HepG2 (cell line): ENCODE data around the gene GRIK2. TPM values are rescaled to one million over a fixed set of nuclear protein-coding genes. Genes with fewer than 3 reads are reported as not detected.

Source experiments
- ATAC-seq: fragments of 200-7000 bp; cut with Tn5 transposase; 3 replicates; pipeline ENCODE4 v1.9.1; 2020; ENCODE audit warnings: mild to moderate bottlenecking, moderate library complexity
- BruUV-seq: library from RNA; stranded (reverse); fragments of 400-500 nt; replicated peaks from 2 replicates; lab custom pipeline; 2021; lab: Mats Ljungman, UMichigan
- CTCF ChIA-PET: fragments of 300-600 bp; formaldehyde crosslinking; extraction: SDS; loops from one replicate; lab custom pipeline; 2021; ENCODE audit warnings: low total read pairs, inconsistent platforms, low intra/inter-chr PET ratio; lab: Yijun Ruan, JAX
- POLR2A ChIA-PET: fragments of 350-600 bp; sonication (Branson Sonifier 250); formaldehyde crosslinking; loops from one replicate; lab custom pipeline; 2020; ENCODE audit warnings: antibody characterized with exemption, inconsistent platforms; lab: Yijun Ruan, JAX
- DNase-seq: peaks from one replicate; pipeline ENCODE4 v3.0.0-alpha.2; 2015; ENCODE audit warnings: low spot score
- FAIRE-seq: peaks from 3 replicates; lab custom pipeline; 2011; peaks lifted over from hg19 to GRCh38; lab: Jason Lieb, UNC
- H2AFZ ChIP-seq: one replicate; pipeline ENCODE4 v1.6.1; 2011; ENCODE audit warnings: low read length, inconsistent platforms
- H3K27ac ChIP-seq: fragments of 300-600 bp; 3 replicates; pipeline ENCODE4 v1.8.0; 2011; ENCODE audit warnings: mixed run types, mild to moderate bottlenecking, mixed read lengths, low read length, inconsistent platforms; ENCODE audit not compliant: insufficient read depth; ENCODE audit errors: extremely low read length
- H3K27me3 ChIP-seq, 2 experiments: fragments of 200-600 bp in 1 of 2; 2 replicates in 1 of 2; 3 replicates in 1 of 2; pipeline versions ENCODE4 v1.6.0 to v1.8.0; 2011; ENCODE audit warnings: low read length in 2 of 2, mild to moderate bottlenecking in 2 of 2, moderate library complexity in 2 of 2, inconsistent platforms in 1 of 2; ENCODE audit not compliant: insufficient read depth in 2 of 2, control insufficient read depth in 1 of 2
- H3K36me3 ChIP-seq, 2 experiments: fragments of 200-600 bp in 1 of 2; replicated peaks in 1 of 2; 2 replicates in 1 of 2; 3 replicates in 1 of 2; pipeline versions ENCODE4 v1.5.1 to v1.8.0; 2011; ENCODE audit warnings: low read length in 2 of 2, inconsistent platforms in 1 of 2; ENCODE audit not compliant: insufficient read depth in 2 of 2, control insufficient read depth in 1 of 2
- H3K4me1 ChIP-seq: 2 replicates; pipeline ENCODE4 v1.5.1; 2012; ENCODE audit warnings: low read length, inconsistent platforms; ENCODE audit not compliant: insufficient read depth
- H3K4me2 ChIP-seq: 2 replicates; pipeline ENCODE4 v1.6.0; 2011; ENCODE audit warnings: low read depth, low read length, inconsistent platforms
- H3K4me3 ChIP-seq, 3 experiments: fragments of 200-600 bp in 1 of 3; sonication (generic), shearing (Covaris generic) in 1 of 3; replicated peaks in 1 of 3; 2 replicates each; pipeline ENCODE4 v1.5.1; 2011 to 2016; ENCODE audit warnings: low read length in 3 of 3, inconsistent platforms in 2 of 3, low read depth in 2 of 3, mild to moderate bottlenecking in 2 of 3, control low read depth in 1 of 3, mixed read lengths in 1 of 3; ENCODE audit not compliant: insufficient read depth in 1 of 3
- H3K79me2 ChIP-seq: one replicate; pipeline ENCODE4 v1.6.1; 2011; ENCODE audit warnings: low read length, inconsistent platforms; ENCODE audit not compliant: insufficient read depth
- H3K9ac ChIP-seq: 2 replicates; pipeline ENCODE4 v1.6.0; 2011; ENCODE audit warnings: mild to moderate bottlenecking, low read depth, low read length, inconsistent platforms; ENCODE audit not compliant: insufficient read depth
- H3K9me3 ChIP-seq: 2 replicates; pipeline ENCODE4 v1.5.1; 2012; ENCODE audit warnings: mild to moderate bottlenecking, low read length
- H4K20me1 ChIP-seq: 2 replicates; pipeline ENCODE4 v1.6.0; 2011; ENCODE audit warnings: inconsistent platforms, mild to moderate bottlenecking, low read length, moderate library complexity; ENCODE audit not compliant: insufficient read depth
- BORCS8-MEF2B ChIP-seq: sonication (generic); formaldehyde crosslinking; IDR thresholded peaks from 2 replicates; pipeline ENCODE4 v1.8.0; 2022; ENCODE audit warnings: mild to moderate bottlenecking, missing genetic modification reagents
- CBX2 ChIP-seq, 2 experiments: fragments of 200-600 bp in 1 of 2; sonication (generic); formaldehyde crosslinking in 1 of 2; IDR thresholded peaks; 2 replicates each; pipeline versions ENCODE4 v1.7.0 to v1.8.1; 2018 to 2022; ENCODE audit warnings: low read depth in 2 of 2, low read length in 1 of 2, mild to moderate bottlenecking in 1 of 2, missing genetic modification reagents in 1 of 2
- RFX1 ChIP-seq: fragments of 450-650 bp; IDR thresholded peaks from 2 replicates; pipeline ENCODE4 v1.6.1; 2017
- SIX4 ChIP-seq: sonication (generic); formaldehyde crosslinking; IDR thresholded peaks from 2 replicates; pipeline ENCODE4 v1.4.0; 2020; ENCODE audit warnings: missing genetic modification reagents
- TBP ChIP-seq: sonication (generic); formaldehyde crosslinking; IDR thresholded peaks from 2 replicates; pipeline ENCODE4 v1.5.0; 2020; ENCODE audit warnings: missing genetic modification reagents
- TCF7L2 ChIP-seq: IDR thresholded peaks from 2 replicates; pipeline ENCODE4 v1.6.1; 2011; ENCODE audit warnings: mild to moderate bottlenecking, low read depth, low read length, moderate library complexity
- ZNF138 ChIP-seq: sonication (generic); formaldehyde crosslinking; IDR thresholded peaks from 2 replicates; pipeline ENCODE4 v1.5.0; 2020; ENCODE audit warnings: mild to moderate bottlenecking, low read depth, missing genetic modification reagents
- ZNF282 ChIP-seq: fragments of 450-650 bp; IDR thresholded peaks from 2 replicates; pipeline ENCODE4 v1.6.1; 2018; ENCODE audit not compliant: partially characterized antibody
- ZNF317 ChIP-seq: sonication (generic); formaldehyde crosslinking; IDR thresholded peaks from 2 replicates; pipeline ENCODE4 v1.5.0; 2020; ENCODE audit warnings: mild to moderate bottlenecking, missing genetic modification reagents
- ZNF496 ChIP-seq: sonication (generic); formaldehyde crosslinking; IDR thresholded peaks from 2 replicates; pipeline ENCODE4 v1.8.1; 2023; ENCODE audit warnings: mild to moderate bottlenecking, moderate library complexity, missing genetic modification reagents; ENCODE audit not compliant: insufficient replicate concordance
- WGBS: methylation state at CpG from one replicate; pipeline ENCODE4 v1.1.6; 2017; ENCODE audit warnings: low lambda C conversion rate; 5-methylcytosine and 5-hydroxymethylcytosine counted together
- in situ Hi-C: cut with HindIII; loops from 2 replicates; pipeline ENCODE4 v1.10.0; 2017; ENCODE audit warnings: low pct_unique_long_range_greater_than_20kb; ENCODE audit not compliant: extremely low pct_ligation_motif_present
- intact Hi-C: fragments of 100-400 bp; cut with micrococcal nuclease; formaldehyde crosslinking; loops from one replicate; pipeline ENCODE4 v1.10.0; 2022; ENCODE audit not compliant: unreplicated experiment
- polyA plus RNA-seq, 8 experiments: library from polyadenylated mRNA; depleted of rRNA in 3 of 8; stranded (reverse) in 7 of 8; unstranded in 1 of 8; fragments of >200 nt; fragmentation: Illumina TruSeq in 4 of 8; extraction: Trizol in 4 of 8; gene quantifications; 2 replicates each; pipeline versions ENCODE4 v1.2.1 to v1.2.3, GENCODE V29; 2011 to 2016; ENCODE audit warnings: low read depth in 4 of 8, missing spikeins in 1 of 8, mixed read lengths in 1 of 8; ENCODE audit not compliant: insufficient read depth in 1 of 8
- total RNA-seq, 5 experiments: library from RNA; depleted of rRNA; stranded (reverse); fragments of >200 nt; fragmentation: Illumina TruSeq; extraction: Trizol; gene quantifications; 2 replicates each; pipeline ENCODE4 v1.2.3, GENCODE V29; 2016; ENCODE audit warnings: low read depth in 1 of 5
- TF ChIP-seq, protein P1 (sequence below): sonication (generic); formaldehyde crosslinking; IDR thresholded peaks from 2 replicates; pipeline ENCODE4 v1.5.0; 2020; ENCODE audit warnings: missing genetic modification reagents, mild to moderate bottlenecking, borderline replicate concordance
- TF ChIP-seq, protein P2 (sequence below): IDR thresholded peaks from 2 replicates; pipeline ENCODE4 v1.6.1; 2016; ENCODE audit warnings: low read depth, control low read depth
- TF ChIP-seq, protein P3 (sequence below): sonication (generic); formaldehyde crosslinking; IDR thresholded peaks from 2 replicates; pipeline ENCODE4 v1.4.0; 2020; ENCODE audit warnings: missing genetic modification reagents
- TF ChIP-seq, protein P4 (sequence below): sonication (generic); formaldehyde crosslinking; IDR thresholded peaks from 2 replicates; pipeline ENCODE4 v1.4.0; 2020; ENCODE audit warnings: missing genetic modification reagents
- TF ChIP-seq, protein P5 (sequence below): IDR thresholded peaks from 2 replicates; pipeline ENCODE4 v1.6.1; 2016; ENCODE audit warnings: missing biosample characterization, missing genetic modification reagents, low read depth

Gene GRIK2
- total and polyA plus RNA-seq, 2 of the 13 experiments (the other 11 are each of a cell fraction or from before 2014, with no cell fraction given): not detected

DNA sequence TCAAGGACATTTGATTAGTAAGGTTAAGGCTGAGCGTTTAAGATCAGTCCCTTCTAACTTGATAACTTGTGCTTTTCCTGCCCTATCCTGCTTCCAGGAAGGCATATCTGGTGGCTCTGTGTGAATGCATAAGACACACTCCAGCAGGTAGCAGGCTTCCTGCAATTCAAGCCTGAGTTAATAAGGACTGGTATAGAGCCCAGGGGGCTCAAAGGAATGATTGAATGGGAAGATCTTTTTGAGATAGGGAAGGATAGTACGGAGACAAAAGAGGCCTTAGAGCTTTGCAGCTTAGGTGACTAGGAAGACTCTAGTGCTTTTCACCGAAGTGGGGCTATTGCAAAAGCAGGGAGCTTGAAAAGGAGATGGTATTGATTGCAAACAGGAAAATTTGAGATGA is 307.1 kb downstream of the GRIK2 start:
- Histone ChIP-seq H3K9ac (no peak overlapping the region), H3K4me1 (no peaks in the 10 kb centered on the region), H4K20me1 (no peaks in the 10 kb centered on the region), H3K4me2 (no peak overlapping the region), H2AFZ (no peak overlapping the region), H3K4me3 (no peak overlapping the region), H3K27me3 (no peaks in the 10 kb centered on the region), H3K27ac (no peak overlapping the region), H3K36me3 (no peaks in the 10 kb centered on the region), H3K9me3 (no peaks in the 10 kb centered on the region), H3K79me2 (no peaks in the 10 kb centered on the region)
- 2% methylated on average over 3 of the region's 3 CpGs for WGBS
- DNase-seq: no peak
- no TSS peak for BruUV-seq
- intact Hi-C loops (no loop called here), in situ Hi-C loops (no loop called here)
- no peak for ATAC-seq
- TF ChIP-seq, protein P1, sequence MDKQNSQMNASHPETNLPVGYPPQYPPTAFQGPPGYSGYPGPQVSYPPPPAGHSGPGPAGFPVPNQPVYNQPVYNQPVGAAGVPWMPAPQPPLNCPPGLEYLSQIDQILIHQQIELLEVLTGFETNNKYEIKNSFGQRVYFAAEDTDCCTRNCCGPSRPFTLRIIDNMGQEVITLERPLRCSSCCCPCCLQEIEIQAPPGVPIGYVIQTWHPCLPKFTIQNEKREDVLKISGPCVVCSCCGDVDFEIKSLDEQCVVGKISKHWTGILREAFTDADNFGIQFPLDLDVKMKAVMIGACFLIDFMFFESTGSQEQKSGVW: no peak
- TF ChIP-seq ZNF138 (CRISPR knock-in tag) (no peak), BORCS8-MEF2B (no peak), SIX4 (no peak), CBX2 (IDR thresholded peaks at IDR 0.05; ENCODE audit: low read depth, low read length) (no peak), CBX2 (CRISPR knock-in tag; IDR thresholded peaks at IDR 0.05; ENCODE audit: low read depth) (no peak), RFX1 (no peak), TBP (CRISPR knock-in tag) (no peak), ZNF282 (no peak), ZNF496 (CRISPR knock-in tag) (no peak), ZNF317 (CRISPR knock-in tag) (no peak), TCF7L2 (no peak)
- TF ChIP-seq, protein P2, sequence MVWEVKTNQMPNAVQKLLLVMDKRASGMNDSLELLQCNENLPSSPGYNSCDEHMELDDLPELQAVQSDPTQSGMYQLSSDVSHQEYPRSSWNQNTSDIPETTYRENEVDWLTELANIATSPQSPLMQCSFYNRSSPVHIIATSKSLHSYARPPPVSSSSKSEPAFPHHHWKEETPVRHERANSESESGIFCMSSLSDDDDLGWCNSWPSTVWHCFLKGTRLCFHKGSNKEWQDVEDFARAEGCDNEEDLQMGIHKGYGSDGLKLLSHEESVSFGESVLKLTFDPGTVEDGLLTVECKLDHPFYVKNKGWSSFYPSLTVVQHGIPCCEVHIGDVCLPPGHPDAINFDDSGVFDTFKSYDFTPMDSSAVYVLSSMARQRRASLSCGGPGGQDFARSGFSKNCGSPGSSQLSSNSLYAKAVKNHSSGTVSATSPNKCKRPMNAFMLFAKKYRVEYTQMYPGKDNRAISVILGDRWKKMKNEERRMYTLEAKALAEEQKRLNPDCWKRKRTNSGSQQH: no peak
- TF ChIP-seq, protein P3, sequence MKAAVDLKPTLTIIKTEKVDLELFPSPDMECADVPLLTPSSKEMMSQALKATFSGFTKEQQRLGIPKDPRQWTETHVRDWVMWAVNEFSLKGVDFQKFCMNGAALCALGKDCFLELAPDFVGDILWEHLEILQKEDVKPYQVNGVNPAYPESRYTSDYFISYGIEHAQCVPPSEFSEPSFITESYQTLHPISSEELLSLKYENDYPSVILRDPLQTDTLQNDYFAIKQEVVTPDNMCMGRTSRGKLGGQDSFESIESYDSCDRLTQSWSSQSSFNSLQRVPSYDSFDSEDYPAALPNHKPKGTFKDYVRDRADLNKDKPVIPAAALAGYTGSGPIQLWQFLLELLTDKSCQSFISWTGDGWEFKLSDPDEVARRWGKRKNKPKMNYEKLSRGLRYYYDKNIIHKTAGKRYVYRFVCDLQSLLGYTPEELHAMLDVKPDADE: no peak
- TF ChIP-seq, protein P4, sequence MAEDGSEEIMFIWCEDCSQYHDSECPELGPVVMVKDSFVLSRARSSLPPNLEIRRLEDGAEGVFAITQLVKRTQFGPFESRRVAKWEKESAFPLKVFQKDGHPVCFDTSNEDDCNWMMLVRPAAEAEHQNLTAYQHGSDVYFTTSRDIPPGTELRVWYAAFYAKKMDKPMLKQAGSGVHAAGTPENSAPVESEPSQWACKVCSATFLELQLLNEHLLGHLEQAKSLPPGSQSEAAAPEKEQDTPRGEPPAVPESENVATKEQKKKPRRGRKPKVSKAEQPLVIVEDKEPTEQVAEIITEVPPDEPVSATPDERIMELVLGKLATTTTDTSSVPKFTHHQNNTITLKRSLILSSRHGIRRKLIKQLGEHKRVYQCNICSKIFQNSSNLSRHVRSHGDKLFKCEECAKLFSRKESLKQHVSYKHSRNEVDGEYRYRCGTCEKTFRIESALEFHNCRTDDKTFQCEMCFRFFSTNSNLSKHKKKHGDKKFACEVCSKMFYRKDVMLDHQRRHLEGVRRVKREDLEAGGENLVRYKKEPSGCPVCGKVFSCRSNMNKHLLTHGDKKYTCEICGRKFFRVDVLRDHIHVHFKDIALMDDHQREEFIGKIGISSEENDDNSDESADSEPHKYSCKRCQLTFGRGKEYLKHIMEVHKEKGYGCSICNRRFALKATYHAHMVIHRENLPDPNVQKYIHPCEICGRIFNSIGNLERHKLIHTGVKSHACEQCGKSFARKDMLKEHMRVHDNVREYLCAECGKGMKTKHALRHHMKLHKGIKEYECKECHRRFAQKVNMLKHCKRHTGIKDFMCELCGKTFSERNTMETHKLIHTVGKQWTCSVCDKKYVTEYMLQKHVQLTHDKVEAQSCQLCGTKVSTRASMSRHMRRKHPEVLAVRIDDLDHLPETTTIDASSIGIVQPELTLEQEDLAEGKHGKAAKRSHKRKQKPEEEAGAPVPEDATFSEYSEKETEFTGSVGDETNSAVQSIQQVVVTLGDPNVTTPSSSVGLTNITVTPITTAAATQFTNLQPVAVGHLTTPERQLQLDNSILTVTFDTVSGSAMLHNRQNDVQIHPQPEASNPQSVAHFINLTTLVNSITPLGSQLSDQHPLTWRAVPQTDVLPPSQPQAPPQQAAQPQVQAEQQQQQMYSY (CRISPR knock-in tag): no peak
- TF ChIP-seq, protein P5, sequence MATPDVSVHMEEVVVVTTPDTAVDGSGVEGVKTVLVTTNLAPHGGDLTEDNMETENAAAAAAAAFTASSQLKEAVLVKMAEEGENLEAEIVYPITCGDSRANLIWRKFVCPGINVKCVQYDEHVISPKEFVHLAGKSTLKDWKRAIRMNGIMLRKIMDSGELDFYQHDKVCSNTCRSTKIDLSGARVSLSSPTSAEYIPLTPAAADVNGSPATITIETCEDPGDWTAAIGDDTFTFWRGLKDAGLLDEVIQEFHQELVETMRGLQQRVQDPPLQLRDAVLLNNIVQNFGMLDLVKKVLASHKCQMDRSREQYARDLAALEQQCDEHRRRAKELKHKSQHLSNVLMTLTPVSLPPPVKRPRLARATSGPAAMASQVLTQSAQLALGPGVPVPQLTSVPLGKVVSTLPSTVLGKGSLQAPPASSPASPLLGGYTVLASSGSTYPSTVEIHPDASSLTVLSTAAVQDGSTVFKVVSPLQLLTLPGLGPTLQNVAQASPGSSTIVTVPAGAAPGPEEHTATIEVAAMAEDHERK (CRISPR knock-in tag): no peak
- CTCF ChIA-PET: no interaction called here
- no peak for FAIRE-seq
- POLR2A ChIA-PET: no interaction called here
